Stimulated activated CD8-positive, alpha-beta memory T cell treated with anti-CD3 and anti-CD28 coated beads, Interleukin-4, amount 100 ng/mL, for 24 hours (primary cell): ENCODE measurements around the gene SAXO2.
"Not testable (repeated sequence)": the region's sequence is repeated elsewhere in the genome, so short reads cannot be mapped to it uniquely, and the experiment has no call there.

Experiments used
- DNase-seq: peaks from one replicate; pipeline ENCODE4 v3.0.0-alpha.2; 2020; ENCODE audit warnings: low read depth

Gene SAXO2, protein sequence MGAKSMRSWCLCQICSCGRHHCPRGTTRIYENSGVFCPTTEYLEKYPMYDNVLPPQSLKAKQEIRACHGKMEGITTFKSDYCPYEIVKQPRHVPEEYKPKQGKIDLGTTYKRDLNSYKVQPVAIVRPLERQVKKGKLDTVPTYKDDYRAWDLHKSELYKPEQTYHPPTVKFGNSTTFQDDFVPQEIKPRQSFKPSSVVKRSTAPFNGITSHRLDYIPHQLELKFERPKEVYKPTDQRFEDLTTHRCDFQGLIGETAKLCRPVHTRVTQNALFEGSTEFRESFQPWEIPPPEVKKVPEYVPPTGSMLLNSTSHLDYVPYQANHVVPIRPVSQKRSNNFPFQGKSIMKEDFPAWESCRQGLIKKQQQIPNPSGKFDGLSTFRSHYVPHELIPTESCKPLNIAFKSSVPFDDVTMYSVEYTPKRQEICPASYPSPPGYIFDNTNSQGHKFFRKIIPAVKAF

DNA sequence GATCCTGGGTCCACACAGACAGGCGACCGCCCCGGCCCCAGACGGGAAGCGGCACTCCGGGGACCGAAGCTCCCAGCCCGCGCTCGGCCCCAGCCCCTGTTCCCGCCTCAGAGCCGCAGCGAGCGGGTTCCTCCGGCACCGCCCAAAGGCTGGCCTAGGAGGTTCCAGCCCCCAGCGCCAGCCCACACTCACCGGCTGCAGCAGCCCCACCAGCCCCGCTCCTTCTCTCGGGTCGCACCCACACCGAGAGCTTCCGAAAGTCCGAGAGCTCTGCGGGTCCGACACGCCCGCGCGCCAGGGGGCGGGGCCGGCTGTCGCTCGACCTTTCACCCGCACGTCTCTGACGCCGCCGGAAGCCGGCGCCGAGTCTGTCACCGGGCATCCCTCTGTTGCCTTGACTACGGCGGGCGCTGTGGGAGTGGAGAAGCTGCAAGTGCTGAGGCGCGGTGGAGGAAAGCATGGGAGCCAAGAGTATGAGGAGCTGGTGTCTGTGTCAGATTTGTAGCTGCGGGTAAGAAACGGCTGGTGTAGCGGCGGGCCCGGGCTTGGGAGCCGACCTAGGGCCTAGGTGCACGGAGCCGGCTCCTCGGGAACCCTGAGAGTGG is at the start of gene SAXO2, which contains the start of gene EFL1:
Gene SAXO2, plus strand, starts transcription at position 397 of the 605 bp plus-strand sequence. Its CDS starts 62 bp downstream, at position 459.
Gene EFL1, minus strand, starts transcription at position 313 of the 605 bp plus-strand sequence. CDS start 956 bp downstream, outside the sequence.
- DNase-seq = peak; percentile 86

DNA sequence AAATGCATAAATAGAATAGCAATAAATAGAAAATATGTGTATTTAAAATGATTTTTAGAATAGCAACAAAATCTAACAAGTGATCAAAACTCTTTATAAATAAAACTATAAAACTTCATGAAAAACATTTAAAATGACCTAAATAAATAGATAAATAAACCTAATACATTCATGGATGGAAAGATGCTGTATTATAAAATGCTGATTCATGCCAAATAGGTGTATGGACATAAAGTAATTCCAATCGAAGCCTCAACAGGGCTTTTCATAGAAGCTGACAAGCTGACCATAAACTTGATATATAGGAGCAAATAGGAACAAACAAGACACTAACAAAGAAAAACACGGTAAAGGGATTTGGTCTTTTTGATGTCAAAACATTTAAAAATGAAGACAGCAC is 46.5 kb upstream of the SAXO2 start:
- not testable (repeated sequence) for DNase-seq

DNA sequence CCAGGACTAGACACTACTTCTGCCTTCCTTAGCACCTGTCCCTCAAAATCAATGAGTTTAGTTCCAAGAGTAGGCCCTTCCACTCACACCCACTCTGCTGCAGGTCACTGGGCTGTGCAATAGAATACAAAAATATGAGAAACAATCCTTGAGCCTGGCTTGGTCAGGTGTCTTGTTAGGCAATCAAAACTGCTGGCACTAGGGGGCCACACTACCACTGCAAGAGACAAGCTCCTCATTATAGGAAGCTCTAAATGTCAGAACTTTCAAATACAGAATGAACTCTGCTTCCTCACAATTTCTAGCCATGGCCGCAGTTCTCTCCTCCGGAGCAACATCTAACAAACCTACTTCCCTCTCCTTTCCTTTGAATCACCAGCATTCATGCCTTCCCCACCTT is 41.1 kb upstream of the SAXO2 start:
- DNase-seq = peak; percentile 2

DNA sequence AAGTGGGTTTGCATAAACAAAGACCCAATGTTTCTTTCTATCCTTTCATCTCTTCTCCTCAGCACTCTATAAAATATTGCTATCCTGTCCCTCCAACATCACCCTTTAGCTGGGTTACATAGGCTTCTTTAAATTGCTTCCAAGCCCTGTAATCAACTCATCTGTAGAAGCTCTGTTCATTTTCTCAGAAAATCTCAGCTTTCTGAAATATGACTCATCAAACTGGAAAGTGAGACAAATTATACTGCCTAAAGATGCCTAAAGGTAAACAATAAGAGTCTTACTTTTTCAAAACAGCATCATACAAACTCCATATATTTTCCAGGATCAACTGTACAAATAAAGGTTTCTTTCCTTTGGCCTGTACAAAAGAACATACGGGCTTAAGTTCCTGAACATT is 33.9 kb upstream of the SAXO2 start:
- no peak for DNase-seq

DNA sequence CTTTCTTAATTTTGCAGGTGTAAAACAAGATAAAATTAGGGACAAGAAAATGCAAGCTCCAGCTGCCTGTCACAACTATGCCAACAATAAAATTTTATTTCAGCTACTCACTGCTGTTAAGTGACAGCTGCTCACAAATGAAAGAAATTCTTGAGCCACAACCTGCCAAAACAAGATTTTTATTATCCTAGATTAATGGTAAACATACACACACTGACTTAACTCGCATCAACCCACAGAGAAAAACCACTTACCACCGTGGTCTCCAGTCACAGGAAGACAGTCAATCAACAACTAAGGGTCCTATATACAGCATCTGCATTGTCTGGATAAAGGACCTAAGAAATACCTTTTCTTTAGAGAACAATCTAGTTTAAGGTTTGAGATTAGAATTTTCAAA is 31.4 kb upstream of the SAXO2 start:
- DNase-seq = no peak

DNA sequence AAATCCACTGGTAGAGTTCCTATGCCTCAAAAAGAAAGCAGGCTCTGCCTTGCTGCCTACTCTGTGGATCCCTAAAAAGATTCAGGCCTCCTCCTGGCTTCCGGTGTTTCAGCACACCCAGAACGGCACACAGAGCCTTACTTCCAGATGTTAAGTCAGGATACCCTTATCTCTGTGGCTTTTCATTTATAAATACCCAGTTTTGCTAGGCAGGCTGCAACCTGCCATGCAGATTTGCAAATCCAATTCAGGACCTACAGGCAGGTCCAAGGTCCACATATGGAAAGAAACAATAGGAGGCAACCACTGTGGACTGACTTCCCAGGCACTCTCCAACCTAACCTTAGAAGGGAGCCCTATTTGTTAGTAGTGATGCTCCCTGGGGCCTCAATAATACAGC is 30.8 kb upstream of the SAXO2 start:
- no peak for DNase-seq

DNA sequence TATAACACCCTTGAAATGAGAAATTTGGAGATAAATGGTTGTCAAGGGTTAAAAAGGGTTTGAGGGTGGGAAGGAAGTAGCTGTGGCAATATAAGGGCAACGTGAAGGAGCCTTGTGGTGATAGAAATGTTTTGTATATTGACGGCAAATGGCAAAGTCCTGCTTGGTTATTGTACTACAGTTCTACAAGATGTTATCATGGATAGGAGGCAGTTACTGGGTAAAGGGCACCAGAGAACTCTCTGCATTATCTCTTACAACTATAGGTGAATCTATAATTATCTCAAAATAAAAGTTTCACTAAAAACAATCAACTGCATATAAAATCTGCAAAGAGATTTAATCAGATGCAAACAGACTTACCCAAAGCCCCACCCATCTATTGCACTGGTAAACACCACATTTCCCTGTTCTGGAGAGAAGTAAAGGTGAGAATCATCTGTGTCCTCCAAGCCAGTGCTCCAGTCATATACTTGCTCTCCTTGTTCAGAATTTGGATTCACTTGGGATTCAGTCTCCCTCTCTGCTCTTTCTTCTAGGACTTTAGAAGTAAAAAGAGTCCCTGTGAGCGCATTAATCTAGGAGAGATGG is 24.6 kb upstream of the SAXO2 start:
- DNase-seq = not testable (repeated sequence)

DNA sequence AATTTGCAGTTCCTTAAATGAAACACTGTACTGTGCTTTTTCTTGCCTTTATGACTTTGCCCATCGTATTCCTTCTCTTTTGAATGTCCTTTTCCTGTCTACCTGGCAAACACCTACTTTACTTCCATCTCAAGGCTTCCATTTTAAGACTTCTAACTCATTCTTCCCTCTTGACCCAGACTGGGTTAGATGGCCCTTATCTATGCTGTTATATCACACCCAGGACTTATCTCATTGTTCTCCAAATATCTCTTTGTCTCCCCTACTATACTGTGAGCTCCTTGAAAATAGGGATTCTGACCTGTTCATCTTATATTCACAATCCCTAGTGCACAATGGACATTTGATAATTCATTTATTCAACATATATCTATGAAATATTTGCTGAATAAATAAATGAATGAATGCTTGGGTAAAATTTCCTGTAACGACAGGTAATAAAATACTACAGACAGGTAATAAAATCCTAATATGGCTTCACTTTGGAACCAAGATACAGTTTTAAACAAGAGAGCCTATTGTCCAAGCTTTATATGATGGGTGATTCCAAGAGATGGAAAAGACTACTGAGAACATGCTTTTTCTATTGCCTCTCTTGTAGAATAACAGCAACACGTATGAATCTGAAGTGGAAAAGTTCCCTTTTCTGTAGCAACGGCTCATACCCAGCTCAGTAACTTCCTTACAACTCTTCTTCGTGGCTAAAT is 22.8 kb upstream of the SAXO2 start:
- no peak for DNase-seq

DNA sequence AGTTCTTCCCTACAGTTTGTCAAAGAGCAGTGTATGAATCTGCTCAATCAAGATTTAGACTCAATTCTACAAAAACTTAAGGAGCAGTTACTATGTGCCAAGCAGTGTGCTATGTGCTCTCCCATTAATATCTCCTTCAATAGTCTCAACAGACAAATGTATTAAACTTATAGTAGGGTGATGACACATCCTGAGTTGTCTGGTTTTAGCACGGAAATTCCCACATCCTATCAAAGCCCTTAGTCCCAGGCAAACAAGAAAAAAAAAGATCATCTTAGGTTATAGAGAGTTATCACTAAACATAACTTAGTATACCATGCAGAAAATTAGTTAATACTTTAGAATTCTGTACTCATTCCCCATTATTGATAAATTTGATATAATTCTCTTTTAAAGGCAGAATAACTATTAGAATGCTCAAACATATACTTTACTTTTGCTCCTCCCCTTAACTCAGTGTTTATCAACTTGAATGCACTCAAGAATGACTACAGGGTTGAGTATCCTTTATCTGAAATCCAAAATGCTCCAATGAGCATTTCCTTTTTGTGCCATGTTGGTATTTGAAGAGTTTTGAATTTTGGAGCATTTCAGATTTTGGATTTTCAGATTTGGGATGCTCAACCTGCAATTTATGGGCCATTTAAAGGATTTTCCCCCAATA is 20.6 kb upstream of the SAXO2 start:
- DNase-seq = not testable (repeated sequence)

DNA sequence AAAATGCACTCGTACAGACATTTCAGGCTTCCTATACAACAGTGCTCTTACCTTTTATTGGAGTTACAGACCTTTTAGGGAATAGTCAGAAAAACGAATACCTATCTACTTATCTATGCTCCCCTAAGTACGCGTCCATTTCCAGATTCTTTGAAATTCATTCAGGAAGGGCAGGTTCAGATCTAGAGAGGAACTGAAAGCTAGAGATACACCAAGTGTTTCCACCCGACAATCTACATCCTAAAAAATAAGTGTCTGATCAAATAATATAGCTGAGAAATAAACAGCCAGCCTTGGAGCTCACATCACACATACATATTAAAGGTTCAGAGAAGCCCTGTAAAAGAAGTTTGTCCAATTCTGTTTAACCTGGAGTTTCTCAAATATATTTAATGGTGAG is 19.0 kb upstream of the SAXO2 start:
- not testable (repeated sequence) for DNase-seq

DNA sequence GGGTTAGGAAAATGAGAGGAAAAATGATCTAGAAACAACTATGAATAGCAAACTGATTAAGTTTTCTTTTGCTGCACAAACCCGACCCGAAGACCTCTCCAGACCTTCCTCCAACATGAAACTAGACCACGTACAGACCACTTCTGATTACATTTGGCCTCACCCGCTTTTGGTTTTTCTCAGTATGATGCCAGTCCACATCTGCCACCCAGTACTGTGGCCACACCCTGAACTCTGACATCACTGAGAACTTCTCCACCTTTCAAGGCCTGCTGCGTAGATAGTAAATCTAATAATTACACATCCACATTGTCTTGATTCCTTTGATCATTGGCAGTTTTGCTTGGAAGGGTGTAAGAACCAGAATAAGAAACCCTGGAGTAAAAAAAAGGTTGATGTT is 16.7 kb upstream of the SAXO2 start:
- DNase-seq = not testable (repeated sequence)

DNA sequence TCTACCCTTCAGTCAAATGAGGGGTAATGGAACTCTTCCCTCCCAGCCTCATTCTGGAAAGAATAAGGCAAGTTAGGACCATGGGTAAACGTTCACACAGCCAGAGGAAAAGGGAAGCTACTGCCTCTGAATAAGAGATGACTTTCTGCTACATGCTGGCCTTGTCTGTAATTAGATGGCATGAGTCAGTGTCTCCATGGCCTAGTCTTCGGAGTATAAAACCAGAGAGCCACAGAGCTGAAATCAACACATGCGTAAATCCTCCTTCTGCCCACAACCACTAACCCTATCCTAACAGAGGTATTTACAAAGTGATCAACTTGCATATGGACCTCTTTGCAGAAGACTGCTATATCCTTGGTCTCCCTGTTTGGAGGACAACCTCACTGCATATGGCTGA is 14.4 kb upstream of the SAXO2 start:
- DNase-seq = not testable (repeated sequence)

DNA sequence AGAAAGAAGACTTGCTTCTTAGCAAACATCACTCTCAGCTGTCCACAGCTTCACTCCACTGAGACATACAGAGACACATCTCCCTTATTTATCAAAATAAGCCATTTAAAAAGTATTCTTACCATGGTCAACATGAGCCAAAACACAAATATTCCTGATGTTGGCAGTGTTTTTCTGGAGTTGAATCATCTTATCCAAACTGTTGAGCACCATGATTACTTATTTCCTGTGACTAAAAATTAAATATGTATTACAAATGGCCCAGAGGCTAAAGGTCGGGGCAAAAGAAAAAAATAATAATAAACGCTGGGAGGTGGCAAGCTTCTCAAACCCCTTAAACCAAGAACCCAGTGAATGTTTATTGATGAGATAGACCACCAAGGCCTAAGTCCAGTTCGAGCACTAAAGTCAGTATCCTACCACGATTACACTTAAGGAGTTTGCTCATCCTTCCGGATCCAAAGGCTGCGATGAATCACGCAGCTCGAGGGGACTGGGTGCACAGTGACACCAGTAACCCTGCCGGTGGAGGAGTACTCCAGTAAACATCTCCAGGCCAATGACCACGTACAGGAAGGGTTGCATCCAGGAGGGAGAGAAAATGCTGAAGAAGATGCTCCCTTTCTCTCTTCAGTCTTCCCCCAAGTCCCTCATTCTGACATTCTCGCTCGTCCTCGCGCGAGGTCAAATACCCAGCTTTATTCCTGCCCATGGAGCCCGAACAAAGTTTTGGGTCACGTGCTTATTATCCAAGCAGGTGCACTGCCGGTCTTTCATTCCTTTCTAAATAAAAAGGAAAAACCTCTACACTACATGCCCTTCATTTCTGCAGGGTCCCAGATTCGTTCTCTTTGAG is 824 bp upstream of the SAXO2 start:
- DNase-seq = peak; percentile 15

DNA sequence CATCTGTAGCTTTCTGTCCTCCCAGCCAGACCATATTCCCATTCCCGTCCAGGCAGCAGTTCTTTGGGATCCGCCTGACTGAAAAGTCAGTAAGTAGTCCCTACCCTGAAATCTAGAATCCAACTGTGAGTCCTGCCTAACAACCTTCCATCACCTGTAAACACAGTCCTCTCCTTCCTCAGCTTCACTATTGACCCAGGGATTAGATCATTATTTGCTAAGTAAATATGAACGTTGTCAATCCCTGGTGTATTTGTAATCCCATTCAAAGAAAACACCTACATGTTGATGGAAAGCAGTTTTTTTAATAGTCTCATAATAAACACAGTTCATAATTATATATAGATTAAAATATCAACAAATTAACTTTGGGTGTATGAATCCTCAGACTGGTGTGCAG is 732 bp downstream of the SAXO2 start:
- no peak for DNase-seq

DNA sequence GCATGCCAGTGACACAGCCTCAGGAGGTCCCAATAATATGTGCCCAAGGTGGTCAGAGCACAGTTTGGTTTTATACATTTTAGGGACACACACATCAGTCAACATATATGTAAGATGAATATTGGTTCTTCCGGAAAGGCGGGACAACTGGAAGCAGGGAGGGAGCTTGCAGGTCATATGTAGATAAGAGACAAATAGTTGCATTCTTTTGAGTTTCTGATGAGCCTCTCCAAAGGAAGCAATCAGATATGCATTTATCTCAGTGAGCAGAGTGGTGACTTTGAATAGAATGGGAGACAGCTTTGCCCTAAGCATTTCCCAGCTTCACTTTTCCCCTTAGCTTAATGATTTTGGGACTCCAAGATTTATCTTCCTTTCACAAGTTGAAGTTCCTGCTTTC is 4.5 kb downstream of the SAXO2 start:
- not testable (repeated sequence) for DNase-seq

DNA sequence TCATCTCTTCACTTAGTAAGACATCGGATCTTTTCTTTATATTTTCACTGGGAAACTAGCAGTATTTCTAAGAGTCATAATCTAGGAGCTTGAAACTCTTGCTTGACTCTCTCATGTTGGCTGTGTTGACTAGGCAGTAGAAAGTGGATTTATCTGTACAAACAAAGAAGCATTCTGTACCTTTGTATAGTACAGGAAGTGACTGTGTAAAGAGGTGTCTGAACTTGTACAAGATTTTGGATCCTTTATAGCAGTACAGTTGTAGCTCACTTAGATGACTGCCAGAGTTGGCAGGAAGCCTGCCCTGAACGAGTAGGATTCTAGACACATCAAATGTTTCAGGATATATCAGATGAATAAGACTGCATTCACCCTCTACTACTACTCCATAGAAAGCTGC is 5.8 kb downstream of the SAXO2 start:
- DNase-seq = not testable (repeated sequence)

DNA sequence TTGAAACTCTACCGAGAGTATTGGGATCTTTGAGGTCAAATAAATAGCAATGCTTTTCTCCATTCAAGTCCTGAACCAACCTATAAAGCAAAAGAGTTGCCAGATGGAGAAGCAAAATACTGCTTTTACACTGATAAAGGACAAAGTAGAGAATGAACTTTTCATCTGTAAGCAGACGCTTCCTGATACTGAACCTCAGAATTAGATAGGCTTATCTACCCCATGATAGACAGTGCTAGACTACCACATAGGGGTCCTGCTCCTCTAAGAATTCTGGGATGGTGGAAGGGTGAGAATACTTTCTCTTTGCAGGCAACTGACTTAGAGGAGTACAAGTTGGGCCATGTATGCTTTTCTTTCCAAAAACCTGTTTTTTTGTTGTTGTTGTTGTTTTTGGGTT is 9.5 kb downstream of the SAXO2 start:
- DNase-seq = no peak

DNA sequence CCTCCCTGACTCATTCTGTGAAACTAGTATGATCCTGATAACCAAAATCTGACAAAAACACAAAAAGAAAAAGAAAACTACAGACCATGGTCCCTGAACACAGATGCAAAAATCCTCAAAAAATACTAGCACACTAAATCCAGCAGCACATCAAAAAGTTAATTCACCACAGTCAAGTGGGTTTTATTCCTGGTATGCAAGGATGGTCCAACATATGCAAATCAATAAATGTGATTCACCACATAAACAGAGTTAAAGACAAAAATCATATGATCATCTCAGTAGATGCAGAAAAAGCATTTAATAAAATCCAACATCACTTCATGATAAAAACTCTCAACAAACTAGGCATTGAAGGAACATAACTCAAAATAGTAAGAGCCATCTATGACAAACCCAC is 12.8 kb downstream of the SAXO2 start:
- no peak for DNase-seq

DNA sequence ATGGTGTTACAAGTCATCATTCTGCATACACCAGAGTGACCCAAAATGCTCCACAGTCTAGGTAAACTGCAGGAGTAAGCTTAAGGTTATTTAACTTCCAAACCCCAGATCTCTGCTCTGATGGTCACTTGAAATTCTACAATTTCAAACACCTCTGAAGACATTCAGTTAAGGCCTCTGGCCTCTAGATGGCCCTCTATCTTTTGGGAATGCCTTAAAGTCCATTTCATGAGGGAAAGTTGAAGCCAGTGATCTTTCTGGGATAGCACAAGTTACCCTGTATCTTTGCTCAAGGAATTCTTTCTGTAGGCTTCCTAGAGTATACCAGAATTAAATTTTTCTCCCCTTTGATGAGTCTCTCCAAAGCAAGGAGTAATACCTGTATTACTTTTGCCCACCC is 18.7 kb downstream of the SAXO2 start:
- DNase-seq = not testable (repeated sequence)

DNA sequence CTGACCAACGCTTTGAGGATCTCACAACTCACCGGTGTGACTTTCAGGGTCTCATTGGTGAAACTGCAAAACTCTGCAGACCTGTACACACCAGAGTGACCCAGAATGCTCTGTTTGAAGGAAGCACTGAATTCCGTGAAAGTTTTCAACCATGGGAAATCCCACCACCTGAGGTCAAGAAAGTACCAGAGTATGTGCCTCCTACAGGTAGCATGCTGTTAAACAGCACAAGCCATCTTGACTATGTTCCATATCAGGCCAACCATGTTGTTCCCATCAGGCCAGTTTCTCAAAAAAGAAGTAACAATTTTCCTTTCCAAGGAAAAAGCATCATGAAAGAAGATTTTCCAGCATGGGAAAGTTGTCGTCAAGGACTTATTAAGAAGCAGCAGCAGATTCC is 19.8 kb downstream of the SAXO2 start:
- DNase-seq = not testable (repeated sequence)

DNA sequence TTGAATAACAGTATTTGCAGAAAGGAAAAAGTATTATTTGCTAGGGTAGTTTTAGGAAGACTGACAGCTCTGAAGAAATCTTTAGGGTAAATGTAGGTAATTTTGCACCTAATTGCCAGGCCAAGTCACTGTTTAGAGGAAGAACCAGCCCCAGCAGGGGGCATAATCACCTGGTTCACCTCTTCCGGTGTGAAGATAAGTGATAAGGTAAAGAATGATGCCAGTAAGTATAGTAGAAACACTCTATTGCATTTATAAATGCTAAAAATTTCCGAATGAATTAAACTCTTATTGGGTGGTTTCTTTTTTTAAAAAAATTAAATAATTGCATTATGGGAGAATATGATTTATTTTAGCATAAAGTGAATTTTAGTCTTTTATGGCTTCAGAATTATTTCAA is 21.8 kb downstream of the SAXO2 start:
- DNase-seq = not testable (repeated sequence)
